NCI-H2171 treated with DMSO at 0.1 percent for 48 hours (cell line): ENCODE results near the gene BTBD9.

Experiments
- DNase-seq: peaks from one replicate; lab custom pipeline; 2025; lab: John Stamatoyannopoulos, UW

The BTBD9 gene

GRCh38 chr6:38599261-38599660 is 40.5 kb downstream of the BTBD9 start:
- DNase-seq = no peak

DNA sequence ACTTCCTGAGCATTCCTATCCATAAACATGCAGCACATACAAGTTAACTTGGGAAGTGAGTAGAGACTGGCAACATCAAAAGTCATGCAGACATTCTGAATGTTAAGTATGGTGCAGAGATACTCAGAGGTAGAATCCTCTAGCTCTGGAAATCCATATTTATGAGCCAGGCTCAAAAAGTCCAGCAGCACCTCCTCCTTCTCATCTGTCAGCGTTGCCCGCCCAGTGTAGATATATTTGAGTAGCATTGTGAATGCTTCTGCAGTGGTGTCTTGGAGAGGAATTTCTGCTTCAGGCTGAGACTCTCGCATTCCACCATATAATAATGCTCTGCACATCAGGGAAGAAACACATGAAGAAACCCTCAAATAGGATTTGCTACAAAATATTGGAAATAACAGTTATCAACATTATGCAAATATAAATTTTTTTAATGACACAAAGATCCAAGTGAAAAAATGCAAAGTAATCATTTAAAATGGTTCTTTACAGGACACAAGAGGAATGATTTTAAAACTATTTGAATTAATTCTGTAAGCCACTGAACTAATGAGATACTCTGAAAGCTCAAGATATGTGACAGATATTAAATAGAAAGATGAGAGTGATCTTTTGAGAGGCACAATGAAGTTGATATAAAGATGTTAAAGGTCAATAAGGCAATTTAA is 45.6 kb downstream of the BTBD9 start:
- DNase-seq = no peak

DNA sequence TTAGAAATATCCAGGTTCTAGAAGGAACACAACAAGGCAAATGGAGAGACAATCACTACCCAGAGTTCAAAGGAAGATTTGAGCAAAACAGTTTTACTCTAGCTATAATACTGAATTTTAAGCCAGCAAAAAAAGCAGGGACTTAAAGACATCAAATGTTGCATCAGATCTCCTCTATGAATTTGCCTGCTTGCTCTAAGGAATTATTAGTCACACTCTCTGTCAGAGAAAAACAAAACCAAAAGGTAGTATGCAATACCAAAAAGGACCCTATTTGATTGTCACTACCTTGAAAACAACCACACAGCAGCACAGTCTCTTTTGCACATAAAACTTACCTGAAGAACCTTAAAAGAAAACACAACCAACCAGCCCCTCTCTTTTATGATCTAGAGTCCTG is 46.3 kb downstream of the BTBD9 start:
- DNase-seq = no peak

DNA sequence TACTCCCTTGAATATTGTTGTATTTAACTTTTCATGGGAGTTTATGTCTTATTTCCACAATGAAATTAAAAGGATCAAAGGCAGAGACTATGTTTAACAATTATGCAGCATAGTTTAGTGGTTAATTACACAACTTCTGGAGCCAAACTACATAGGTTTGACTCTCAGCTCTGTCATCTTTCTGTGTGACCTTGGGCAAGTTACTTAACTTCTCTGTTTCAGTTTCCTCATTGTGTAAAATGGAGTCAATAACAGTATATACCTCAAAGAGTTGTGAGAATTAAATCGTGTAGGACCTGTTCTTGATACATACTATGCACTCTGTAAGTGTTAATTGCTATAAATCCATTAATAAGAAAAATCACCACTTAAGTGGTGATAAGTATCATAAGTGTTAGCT is 48.3 kb downstream of the BTBD9 start:
- DNase-seq = no peak

DNA sequence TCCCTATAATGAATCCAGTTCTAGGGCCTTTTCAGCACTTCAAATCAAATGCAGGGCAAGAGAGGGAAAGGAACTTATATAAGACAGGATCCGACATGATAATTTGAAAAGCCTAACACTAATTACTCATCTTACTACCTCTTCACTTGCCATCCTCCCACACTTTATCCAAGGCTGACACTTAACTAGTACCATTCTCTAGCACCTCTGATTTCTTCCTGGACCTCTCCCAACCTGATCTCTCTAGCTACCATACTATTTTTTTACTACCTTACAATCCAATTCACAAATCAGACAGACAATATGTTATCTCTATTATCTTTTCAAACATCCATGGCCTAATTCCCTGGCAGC is 50.4 kb downstream of the BTBD9 start:
- DNase-seq = no peak

DNA sequence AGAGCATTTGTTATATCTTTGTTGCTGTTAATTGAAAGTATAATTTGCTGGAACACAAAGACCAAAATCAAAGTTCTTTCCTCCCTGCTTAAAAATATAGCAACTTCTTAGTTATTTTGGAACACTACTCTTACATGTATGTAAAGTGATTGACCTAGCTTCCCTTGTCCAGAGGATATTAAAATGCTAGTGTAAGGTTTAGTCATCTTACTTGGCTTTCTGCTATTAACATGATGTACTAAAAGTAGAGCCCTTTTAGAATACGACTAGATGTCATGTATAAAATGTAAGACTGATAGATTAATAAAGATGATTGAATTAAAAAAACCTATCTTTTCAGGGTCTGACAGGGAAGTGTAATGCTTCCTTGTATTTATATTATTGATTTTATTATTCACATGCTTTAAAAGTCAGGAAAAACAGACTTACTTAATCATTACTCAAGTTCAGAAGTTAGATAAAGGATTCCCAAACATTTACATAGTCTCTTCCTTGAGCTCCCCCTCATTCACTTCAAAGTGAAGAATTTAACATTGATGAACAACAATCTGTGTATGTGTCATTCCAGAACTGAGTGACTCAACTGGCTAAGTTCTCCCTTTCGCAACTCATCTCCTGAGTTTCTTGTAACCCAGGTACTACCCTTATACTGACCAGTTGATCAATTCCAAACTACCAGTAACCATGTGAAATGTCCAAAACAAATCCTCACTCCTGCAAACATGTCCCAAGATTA is 50.9 kb downstream of the BTBD9 start:
- no peak for DNase-seq

DNA sequence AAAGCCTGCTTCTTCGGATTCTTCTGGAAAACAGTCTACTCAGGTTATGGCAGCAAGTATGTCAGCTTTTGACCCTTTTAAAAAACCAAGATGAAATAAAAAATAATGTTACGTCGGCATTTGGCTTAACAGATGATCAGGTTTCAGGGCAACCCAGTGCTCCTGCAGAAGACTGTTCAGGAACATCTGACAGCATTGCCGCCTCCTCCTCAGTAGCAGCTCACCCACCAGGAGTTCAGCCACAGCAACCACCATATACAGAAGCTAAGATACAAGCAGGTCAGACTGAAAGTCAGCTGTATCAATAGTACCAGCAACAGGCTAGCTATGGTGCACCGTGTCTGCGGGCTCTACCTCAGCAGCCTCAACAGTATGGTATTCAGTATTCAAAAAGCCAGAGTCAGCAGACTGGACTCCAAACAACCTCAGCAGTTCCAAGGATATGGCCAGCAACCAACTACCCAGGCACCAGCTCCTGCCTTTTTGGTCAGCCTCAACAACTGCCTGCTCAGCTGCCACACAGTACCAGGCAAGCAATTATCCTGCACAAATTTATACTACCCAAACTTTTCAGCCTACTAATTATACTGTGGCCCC is 51.9 kb downstream of the BTBD9 start:
- no peak for DNase-seq

- DNase-seq = no peak
Observed at GRCh38 chr6:38586992-38587391, 52.7 kb downstream of the BTBD9 start.

- no peak for DNase-seq
Observed at GRCh38 chr6:38584731-38585130, 55.0 kb downstream of the BTBD9 start.

- no peak for DNase-seq
Observed at GRCh38 chr6:38583523-38583922, 56.2 kb downstream of the BTBD9 start.

DNA sequence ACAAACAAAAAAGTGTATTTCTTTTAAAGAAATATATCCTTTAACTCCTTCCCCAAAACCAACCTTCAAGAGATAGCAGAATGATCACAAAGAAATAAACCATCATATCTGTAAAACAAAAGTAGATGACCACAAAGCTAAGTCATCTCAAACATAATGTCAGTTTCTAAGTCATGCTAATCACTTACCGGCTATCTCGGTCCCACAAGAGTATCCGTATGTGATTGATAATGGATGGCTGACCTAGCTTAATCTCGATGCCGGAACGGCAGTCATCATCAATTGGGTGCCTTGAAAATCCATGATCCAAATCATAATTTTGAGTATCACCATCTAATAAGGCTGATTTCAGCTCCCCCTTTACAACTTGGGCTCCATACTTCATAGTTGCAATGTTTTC is 59.7 kb downstream of the BTBD9 start:
- DNase-seq = no peak

- DNase-seq = no peak
Observed at GRCh38 chr6:38579010-38579628, 60.6 kb downstream of the BTBD9 start.

GRCh38 chr6:38578075-38578474 is 61.7 kb downstream of the BTBD9 start:
- DNase-seq = no peak

DNA sequence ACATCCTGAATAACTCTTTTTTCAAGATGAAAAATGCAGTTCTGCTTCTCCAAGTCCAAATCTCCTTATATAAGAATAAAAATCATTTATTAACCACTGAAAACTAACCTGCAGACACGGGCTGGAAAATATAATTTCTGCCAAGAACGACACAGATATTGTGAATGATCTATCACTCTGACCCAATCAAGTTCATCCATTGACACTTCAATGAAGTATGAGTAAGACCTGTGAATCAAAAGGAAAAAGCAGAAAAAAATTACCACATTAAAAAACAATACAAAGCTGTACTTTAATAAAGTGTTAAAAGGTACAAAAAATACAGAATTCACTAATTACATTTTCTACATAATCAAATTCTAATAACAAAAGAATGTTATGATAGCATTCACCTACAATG is 62.2 kb downstream of the BTBD9 start:
- no peak for DNase-seq

- no peak for DNase-seq
Observed at GRCh38 chr6:38573801-38574395, 65.8 kb downstream of the BTBD9 start.

DNA sequence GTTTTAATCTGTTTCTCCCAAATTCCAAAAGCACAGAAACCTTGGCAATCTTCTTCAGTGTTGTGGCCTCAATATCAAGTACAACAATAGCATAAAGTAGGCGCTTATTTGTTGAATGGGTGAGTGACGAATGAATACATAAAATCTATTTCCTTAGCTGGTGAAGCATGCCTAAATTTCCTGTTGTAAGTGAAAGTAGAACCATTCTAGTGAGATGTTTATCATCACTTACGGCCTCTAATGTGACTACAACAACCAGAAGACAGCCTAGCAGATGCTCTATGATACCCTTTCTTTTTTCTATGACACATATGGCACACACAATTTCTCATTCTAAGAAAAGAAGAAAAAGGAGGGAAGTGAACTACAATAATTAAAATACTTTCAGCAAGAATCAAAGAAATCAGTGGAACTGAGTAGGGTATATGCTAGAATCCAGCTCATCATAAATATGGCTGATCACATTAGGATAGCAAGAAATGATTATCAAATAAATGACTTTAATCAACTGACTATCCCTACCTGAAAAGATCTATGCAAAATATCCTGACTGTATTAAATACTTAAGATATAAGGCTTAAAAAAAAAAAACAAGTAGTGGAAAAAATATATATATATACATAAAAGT is 67.4 kb downstream of the BTBD9 start:
- peak; percentile 40 for DNase-seq

DNA sequence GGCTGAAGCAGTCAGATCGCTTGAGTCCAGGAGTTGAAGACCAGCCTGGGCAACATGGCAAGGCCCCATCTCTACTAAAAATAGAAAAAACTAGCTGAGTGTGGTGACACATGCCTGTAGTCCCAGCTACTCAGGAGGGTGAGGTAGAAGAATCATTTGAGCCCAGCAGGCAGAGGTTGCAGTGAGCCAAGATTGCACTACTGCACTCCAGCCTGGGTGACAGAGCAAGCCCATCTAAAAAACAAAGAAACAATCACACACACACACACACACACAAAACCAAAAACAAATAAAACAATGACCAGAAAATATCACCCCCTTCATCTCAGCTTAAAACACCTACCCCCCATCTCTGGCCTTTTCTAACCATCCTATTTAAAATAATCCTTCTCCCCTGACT is 68.0 kb downstream of the BTBD9 start:
- no peak for DNase-seq

DNA sequence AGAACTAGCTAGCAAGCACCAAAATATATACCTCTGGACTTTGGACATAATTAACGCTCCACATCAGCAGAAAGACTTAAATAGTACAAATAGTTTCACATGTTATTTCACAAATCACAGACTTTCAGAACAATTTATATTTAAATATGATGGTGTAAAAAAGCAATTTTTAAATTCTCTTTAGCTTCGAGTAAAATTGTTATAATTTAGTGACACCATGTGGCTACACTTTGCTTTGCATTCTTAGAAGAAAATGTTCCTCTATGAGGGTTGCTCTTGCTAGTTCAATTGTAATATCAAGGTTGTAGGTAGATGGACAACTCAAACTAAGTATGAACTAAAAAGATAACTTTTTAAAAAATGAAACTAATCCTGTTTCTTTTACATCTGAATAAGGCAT is 69.0 kb downstream of the BTBD9 start:
- peak; percentile 57 for DNase-seq

- DNase-seq = peak; percentile 92
Observed at GRCh38 chr6:38567436-38567835, 72.3 kb downstream of the BTBD9 start.

GRCh38 chr6:38566295-38567030 is 73.3 kb downstream of the BTBD9 start:
- DNase-seq = peak; percentile 46

DNA sequence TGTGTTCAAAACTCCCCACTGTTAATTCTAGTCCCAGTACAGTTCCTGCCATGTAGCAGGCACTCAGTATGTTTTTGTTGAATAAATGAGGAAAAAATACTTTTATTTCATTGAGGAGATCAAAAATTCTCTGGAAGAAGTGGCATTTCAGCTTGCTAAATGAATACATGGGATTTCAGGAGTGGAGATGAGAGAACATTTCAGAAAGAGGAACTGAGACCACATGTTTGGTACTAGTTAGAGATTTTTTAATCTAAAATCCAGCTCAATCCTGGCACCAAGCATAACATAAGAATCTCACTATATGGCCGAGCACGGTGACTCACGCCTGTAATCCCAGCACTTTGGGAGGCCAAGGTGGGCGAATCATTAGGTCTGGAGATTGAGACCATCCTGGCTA is 75.4 kb downstream of the BTBD9 start:
- DNase-seq = no peak

DNA sequence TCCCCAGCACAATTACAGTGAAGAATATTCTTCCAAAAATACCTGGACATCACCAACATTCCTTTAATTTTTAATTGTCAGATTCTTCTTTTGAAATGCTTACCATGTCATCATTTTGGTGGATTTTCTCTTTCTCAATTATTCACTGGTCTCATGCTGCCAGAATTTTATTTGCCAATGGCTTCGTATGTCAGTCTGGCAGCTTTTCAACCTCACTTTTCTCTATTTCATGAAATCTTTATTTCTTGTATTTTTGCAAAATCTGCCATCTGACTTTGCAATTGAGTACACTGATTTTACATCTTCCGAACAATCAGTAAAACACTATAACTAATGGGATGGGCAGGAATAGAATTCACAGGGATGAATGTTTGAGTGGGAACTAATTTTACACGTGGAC is 84.1 kb downstream of the BTBD9 start:
- DNase-seq = no peak
